ENCODE measurements around the gene RNF7.
"Not testable (repeated sequence)": the region's sequence is repeated elsewhere in the genome, so short reads cannot be mapped to it uniquely, and the experiment has no call there.

The RNF7 gene

GRCh38 chr3:141735176-141735575, 2.9 kb upstream of the RNF7 start:
- no peak for DNase-seq

DNA sequence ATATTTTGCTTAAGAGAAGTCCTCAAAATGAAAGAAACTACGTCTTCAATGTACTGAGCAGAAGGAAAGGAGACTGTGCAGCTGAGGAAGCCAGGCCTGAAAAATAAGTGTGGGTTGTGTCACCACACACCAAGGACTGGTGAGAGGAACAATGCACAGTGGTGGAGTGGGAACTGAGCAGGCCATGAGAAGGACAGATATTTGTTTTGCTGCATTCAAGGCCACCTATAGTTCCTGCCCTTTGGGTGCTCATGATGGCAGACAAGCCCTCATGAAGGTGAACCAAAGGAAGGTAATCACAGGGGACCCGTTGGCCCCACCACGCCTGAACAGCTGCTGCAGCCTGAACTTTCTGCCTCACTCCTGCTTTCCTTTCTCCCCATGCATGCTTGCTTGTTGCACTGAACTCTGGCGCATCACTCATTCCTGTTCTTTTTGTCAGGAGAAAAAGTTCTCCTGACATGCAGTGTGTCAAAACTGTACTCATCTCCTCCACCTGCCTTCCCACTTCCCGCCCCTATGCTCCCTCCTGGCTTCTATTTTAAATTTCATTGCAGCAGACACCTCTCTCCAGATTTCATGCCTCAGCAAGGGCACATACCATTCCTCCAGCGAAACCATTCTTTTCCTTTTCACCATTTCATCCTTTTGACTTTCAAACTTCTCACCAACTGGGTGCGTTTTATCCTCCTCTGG, 2.2 kb upstream of the RNF7 start:
- DNase-seq: no peak

DNA sequence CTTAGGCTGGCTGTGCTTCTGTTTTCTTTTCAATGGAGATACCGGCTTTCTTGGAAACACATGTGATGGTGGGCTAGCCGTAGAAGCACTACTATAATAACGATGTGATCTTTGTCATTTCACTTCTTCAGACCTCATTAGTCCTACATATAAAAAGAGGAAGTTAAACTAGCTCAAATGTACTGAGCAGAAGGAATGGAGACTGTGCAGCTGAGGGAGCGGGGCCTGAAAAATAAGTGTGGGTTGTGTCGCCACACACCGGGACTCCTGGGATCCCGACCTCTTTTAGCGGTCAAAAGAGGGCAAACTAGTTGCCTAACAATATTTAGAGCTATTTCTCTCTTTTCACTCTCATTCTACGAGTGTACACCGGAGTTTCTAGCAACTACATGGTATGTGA, 1.0 kb upstream of the RNF7 start:
- DNase-seq: peak in 1 of 56 donors; percentile 7

DNA sequence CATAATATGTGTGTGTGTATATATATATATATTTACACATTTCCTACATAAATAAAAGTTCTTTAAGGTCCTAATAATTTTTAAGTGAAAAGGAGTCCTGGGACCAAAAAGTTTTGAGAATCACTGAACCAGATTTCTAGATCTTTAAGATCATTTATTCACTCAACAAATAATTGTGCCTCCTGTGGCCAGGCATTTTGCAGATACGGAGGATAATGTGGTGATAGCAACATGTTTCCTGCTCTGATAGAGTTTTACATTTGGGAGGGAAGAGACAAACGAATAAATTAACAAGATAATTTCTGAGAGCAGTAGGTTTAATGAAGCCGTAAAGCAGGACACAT, 448 bp upstream of the RNF7 start:
- no peak for DNase-seq

- DNase-seq: peak in 7 of 56 donors; percentile 11 to 39 (median 28)
These were observed 829 bp downstream of the RNF7 start for GRCh38 chr3:141738891-141739363.

DNA sequence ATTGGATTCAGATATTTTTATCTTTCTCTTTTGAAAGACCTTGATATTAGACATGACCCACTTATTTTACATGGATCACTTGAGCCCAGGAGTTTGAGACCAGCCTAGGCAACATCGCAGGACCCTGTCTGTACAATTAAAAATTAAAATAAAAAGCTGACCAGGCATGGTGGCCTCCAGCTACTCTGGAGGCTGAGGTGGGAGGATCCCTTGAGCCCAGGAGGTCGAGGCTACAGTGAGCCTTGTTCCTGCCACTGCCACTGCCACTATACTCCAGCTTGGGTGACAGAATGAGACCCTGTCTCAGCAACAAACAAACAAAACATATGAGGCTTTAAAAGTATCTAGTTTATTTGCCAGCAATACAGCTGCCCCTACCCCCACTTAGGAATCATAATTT, 1.6 kb downstream of the RNF7 start:
- DNase-seq: no peak

DNA sequence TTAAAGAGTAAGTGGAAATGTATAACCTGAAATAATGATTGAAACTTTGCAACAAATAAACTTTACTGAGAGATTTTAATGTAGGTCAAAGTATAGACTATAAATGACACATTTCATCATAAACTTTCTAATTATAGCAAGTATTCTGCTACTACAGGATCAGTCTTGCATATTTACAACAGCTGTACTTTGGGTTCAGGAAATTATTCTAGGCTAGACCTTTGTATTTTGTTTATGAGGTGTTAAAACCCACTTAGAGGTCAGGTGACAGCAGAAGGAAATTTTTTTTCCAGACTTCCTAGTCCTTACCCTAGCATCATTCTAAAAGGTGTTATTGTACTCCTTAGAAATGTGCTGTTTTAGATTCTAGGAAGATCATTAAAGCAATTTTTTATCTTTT, 2.3 kb downstream of the RNF7 start:
- DNase-seq: no peak

- no peak for DNase-seq
These were observed 5.2 kb downstream of the RNF7 start for GRCh38 chr3:141743305-141743704.

- peak in 27 of 56 donors; percentile 1 to 62 (median 19) for DNase-seq
These were observed 8.9 kb downstream of the RNF7 start for GRCh38 chr3:141746962-141747361.

GRCh38 chr3:141753399-141753798, 15.3 kb downstream of the RNF7 start:
- no peak for DNase-seq

DNA sequence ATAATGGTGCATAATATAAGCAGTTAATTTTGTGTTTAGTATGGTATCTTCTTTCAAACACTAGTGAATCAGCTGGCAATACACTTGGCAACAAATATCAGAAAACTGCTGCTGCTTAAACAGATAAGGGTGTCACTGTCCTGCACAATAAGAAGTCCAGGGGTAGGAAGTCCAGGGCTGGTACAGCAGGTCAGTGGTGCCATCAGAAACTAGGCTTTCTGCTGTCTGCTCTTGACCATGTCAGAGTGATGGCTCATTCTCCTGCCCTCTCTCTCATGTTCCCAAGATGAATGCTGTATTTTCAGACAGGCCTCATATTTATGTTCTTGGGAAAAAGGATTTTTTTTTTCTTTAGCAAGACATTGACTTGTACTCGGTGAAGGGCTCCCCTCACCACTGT, 15.9 kb downstream of the RNF7 start:
- DNase-seq: no peak

GRCh38 chr3:141762552-141762951, 24.5 kb downstream of the RNF7 start:
- DNase-seq: not testable (repeated sequence)

- DNase-seq: no peak
These were observed 25.1 kb downstream of the RNF7 start, which contains the start of gene GRK7 for GRCh38 chr3:141763088-141763750. GRK7 (plus strand) TSS chr3:141763408; CDS start chr3:141778285, 14,877 bp downstream.

DNA sequence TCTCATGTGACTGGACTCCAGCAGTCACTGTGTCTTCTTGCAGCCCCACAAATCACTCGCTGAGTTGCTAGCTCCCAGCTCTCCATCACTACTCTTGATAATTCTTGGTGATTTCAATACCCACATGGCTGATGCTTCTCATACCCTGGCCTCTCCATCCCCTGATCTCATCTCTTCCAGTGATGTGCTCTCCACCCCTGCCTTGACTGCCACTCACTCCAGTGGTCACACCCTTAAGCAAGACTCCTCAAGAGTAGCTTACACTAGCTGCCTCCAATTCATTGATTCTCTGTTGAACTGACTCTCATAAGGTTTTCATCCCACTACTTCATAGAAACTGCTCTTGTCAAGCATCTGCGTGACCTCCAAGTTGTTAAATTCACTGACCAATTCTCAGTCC, 25.9 kb downstream of the RNF7 start:
- no peak for DNase-seq

GRCh38 chr3:141764465-141764864, 26.4 kb downstream of the RNF7 start:
- no peak for DNase-seq

- no peak for DNase-seq
These were observed 26.9 kb downstream of the RNF7 start for GRCh38 chr3:141764986-141765385.

DNA sequence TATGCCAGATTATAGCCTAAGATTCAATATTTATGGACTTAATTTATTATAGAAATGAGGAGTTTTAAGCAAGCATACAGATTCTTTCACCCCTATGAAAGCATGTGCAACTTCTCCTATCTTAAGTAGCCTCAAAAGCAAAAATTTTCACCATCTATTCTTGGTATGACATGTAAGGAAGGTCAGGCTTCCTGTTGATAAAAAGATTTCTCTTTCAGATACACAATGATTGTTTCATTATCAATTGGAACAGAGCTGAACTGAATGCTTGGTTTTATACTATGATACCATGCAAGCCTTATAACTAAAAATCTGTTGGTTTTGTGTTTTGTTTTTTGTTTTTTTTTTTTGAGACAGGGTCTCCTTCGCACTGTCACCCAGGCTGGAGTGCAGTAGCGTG, 29.0 kb downstream of the RNF7 start:
- no peak for DNase-seq

- DNase-seq: no peak
These were observed 31.3 kb downstream of the RNF7 start for GRCh38 chr3:141769221-141769894.

DNA sequence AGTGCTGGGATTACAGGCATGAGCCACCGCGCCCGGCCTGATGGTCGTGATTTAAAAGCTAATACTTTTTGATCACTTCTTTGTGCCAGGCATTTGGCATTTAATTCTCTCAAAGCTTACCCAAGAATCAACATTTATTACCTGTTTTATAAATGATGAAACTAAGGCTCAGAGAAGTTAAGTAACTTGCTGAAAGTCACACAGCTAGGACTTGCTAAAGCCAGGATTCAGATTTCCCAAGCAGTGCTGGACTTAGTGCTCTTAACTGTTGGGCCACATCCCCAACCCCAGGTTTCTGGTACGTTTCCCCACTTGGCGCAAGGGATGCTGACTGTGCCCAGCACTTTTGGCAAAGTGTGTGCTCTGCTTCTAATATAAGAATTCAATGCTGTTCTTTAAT, 35.6 kb downstream of the RNF7 start:
- DNase-seq: no peak

- DNase-seq: no peak
These were observed 38.3 kb downstream of the RNF7 start for GRCh38 chr3:141776376-141776775.

- DNase-seq: no peak
These were observed 38.8 kb downstream of the RNF7 start for GRCh38 chr3:141776885-141777284.

GRCh38 chr3:141777957-141778813, 40.1 kb downstream of the RNF7 start:
- no peak for DNase-seq
